ENCODE results near the gene ABHD14A. TPM values are rescaled to one million over a fixed set of nuclear protein-coding genes. Genes with fewer than 3 reads are reported as not detected.

Gene ABHD14A
- total and polyA plus RNA-seq, 5 experiments from 2014 or later, result 17.7 to 100 (median 94.6) TPM

GRCh38 chr3:51954105-51954504 lies 20.8 kb upstream of the ABHD14A start:
- POLR2A ChIA-PET, result interaction anchor here (1.6 kb wide), 1 partner anchor 26 kb away, joined by 5 read pairs; no protein-coding TSS in a partner anchor
- H3K27ac Mint-ChIP-seq, result no peak overlapping the region
- ATAC-seq, result no peak

GRCh38 chr3:51954713-51955112 lies 20.2 kb upstream of the ABHD14A start:
- Mint-ChIP-seq H3K4me1 (peaks cover 0 to 12% (median 10%) of the 10 kb centered on the region in 4 donors), H3K36me3 (peaks cover 0 to 4% (median 2%) of the 10 kb centered on the region in 3 donors), H3K9me3 (no peaks in the 10 kb centered on the region), H3K27ac (no peak overlapping the region), H3K27me3 (peaks cover 8 to 28% (median 20%) of the 10 kb centered on the region in 5 donors), H3K4me3 (peak overlapping the region in 1 of 10 donors; percentile 51)
- POLR2A ChIA-PET, result no interaction called here
- ATAC-seq, result no peak
- no peak for DNase-seq

More at GRCh38 chr3:51954105-51954504, 20.8 kb upstream of the ABHD14A start:
- Mint-ChIP-seq H3K27me3 (peaks cover 8 to 28% (median 20%) of the 10 kb centered on the region in 5 donors), H3K36me3 (peaks cover 0 to 4% (median 2%) of the 10 kb centered on the region in 3 donors), H3K4me1 (peaks cover 0 to 12% (median 10%) of the 10 kb centered on the region in 4 donors), H3K9me3 (no peaks in the 10 kb centered on the region), H3K4me3 (peak overlapping the region in 6 of 10 donors; percentile 22 to 56 (median 37))
- DNase-seq, result no peak

GRCh38 chr3:51955175-51955892 lies 19.5 kb upstream of the ABHD14A start, which contains the start of gene GPR62:
Gene GPR62 (plus strand): TSS chr3:51955381. CDS start chr3:51955653, 272 bp downstream.
- peaks cover 0 to 4% (median 2%) of the 10 kb centered on the region in 3 donors for H3K36me3 Mint-ChIP-seq
- H3K27me3 Mint-ChIP-seq, result peaks cover 8 to 28% (median 20%) of the 10 kb centered on the region in 5 donors
- ATAC-seq (peak; percentile 29 to 33), DNase-seq (peak in 1 of 10 donors; percentile 53)
- no peak within 1 kb of the TSS for H3K27ac Mint-ChIP-seq
- H3K4me3 Mint-ChIP-seq, result peak within 1 kb of the TSS; percentile 17 to 75 (median 58)
- H3K4me1 Mint-ChIP-seq, result peaks cover 0 to 12% (median 10%) of the 10 kb centered on the region in 4 donors
- no peaks in the 10 kb centered on the region for H3K9me3 Mint-ChIP-seq
- POLR2A ChIA-PET, result interaction anchor here (0.7 kb wide), 1 partner anchor 20 kb away, joined by 4 read pairs; the partner anchor contains the start of gene ABHD14A

DNA sequence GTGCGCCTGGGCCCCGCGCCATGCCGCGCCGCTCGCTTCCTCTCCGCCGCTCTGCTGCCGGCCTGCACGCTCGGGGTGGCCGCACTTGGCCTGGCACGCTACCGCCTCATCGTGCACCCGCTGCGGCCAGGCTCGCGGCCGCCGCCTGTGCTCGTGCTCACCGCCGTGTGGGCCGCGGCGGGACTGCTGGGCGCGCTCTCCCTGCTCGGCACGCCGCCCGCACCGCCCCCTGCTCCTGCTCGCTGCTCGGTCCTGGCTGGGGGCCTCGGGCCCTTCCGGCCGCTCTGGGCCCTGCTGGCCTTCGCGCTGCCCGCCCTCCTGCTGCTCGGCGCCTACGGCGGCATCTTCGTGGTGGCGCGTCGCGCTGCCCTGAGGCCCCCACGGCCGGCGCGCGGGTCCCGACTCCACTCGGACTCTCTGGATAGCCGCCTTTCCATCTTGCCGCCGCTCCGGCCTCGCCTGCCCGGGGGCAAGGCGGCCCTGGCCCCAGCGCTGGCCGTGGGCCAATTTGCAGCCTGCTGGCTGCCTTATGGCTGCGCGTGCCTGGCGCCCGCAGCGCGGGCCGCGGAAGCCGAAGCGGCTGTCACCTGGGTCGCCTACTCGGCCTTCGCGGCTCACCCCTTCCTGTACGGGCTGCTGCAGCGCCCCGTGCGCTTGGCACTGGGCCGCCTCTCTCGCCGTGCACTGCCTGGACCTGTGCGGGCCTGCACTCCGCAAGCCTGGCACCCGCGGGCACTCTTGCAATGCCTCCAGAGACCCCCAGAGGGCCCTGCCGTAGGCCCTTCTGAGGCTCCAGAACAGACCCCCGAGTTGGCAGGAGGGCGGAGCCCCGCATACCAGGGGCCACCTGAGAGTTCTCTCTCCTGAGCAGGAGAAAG lies 18.7 kb upstream of the ABHD14A start:
- DNase-seq, result peak; percentile 24 to 73 (median 48)
- peak; percentile 84 to 89 for ATAC-seq
- H3K4me1 Mint-ChIP-seq, result peaks cover 0 to 12% (median 10%) of the 10 kb centered on the region in 4 donors
- H3K9me3 Mint-ChIP-seq, result no peaks in the 10 kb centered on the region
- H3K4me3 Mint-ChIP-seq, result peak overlapping the region; percentile 48 to 76 (median 62)
- peaks cover 8 to 28% (median 20%) of the 10 kb centered on the region in 5 donors for H3K27me3 Mint-ChIP-seq
- no peak overlapping the region for H3K27ac Mint-ChIP-seq
- POLR2A ChIA-PET, result interaction anchor here (0.7 kb wide), 1 partner anchor 19 kb away, joined by 4 read pairs; the partner anchor contains the start of gene ABHD14A
- peaks cover 0 to 4% (median 4%) of the 10 kb centered on the region in 3 donors for H3K36me3 Mint-ChIP-seq

- peak overlapping the region in 1 of 10 donors; percentile 72 for H3K27ac Mint-ChIP-seq
- H3K27me3 Mint-ChIP-seq, result peaks cover 7 to 27% (median 17%) of the 10 kb centered on the region in 5 donors
- DNase-seq (no peak), ATAC-seq (no peak)
- peaks cover 0 to 4% (median 4%) of the 10 kb centered on the region in 3 donors for H3K36me3 Mint-ChIP-seq
- no peaks in the 10 kb centered on the region for H3K9me3 Mint-ChIP-seq
- POLR2A ChIA-PET, result interaction anchor here (0.7 to 1.4 kb wide), 4 partner anchors 10 to 18 kb away, joined by 3 to 5 read pairs (median 3); partner anchors contain the start of genes ABHD14A, ABHD14B and PCBP4
- no peak overlapping the region for H3K4me3 Mint-ChIP-seq
- peaks cover 0 to 12% (median 9%) of the 10 kb centered on the region in 4 donors for H3K4me1 Mint-ChIP-seq
These were observed 17.2 kb upstream of the ABHD14A start for GRCh38 chr3:51957520-51958205.

GRCh38 chr3:51958603-51959521 lies 16.0 kb upstream of the ABHD14A start:
- ATAC-seq, result no peak
- Mint-ChIP-seq H3K4me3 (peak overlapping the region in 1 of 10 donors; percentile 51), H3K9me3 (no peaks in the 10 kb centered on the region), H3K36me3 (peaks cover 0 to 4% (median 4%) of the 10 kb centered on the region in 3 donors), H3K27ac (peak overlapping the region in 2 of 10 donors; percentile 7 to 85), H3K4me1 (peaks cover 0 to 12% (median 8%) of the 10 kb centered on the region in 4 donors), H3K27me3 (peaks cover 2 to 24% (median 8%) of the 10 kb centered on the region in 5 donors)
- POLR2A ChIA-PET, result interaction anchor here (0.8 to 1.4 kb wide), 2 partner anchors 15 to 16 kb away, joined by 3 to 5 read pairs; partner anchors contain the start of genes ABHD14A and ABHD14B
- peak in 1 of 10 donors; percentile 52 for DNase-seq

DNA sequence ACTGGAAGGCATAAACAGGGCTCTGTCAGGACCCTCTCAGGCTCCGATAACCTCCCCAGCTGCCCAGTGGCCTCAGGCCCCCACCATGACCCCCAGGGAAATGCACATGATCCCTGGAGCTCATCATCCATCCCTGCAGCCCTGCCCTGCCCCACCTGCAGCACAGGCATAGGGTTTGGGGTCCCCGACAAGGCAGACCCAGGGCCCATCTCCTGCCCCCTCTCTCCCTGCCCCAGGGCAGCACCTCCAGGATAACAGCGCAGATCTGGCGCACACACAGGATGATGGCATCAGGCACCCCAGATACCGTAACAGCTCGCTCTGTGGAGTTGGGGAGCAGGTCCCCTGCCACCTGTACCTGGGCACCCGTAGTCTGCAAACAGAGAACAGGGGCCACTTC lies 15.2 kb upstream of the ABHD14A start:
- H3K4me1 Mint-ChIP-seq, result peaks cover 0 to 9% (median 5%) of the 10 kb centered on the region in 4 donors
- POLR2A ChIA-PET, result interaction anchor here (0.5 kb wide), 1 partner anchor 36 kb away, joined by 3 read pairs; the partner anchor contains the start of gene RPL29

DNA sequence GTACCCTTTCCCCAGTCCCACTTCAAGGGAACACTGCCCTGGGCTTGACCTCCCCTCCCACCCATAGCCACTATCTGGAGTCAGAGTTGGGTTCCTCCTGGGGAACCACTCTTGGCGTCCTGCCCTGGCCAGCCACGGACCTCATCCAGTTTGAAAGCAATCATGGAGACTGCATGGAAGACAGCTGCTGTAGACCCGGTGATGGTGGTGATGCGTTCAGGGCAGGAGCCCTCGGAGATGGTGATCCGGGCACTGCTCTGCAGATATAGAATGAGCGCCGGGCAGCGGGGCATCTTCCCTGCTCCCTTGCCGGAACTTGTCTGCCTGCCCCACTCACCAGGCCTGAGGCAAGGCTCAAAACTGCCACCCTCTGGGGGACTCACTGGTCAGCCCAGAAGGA lies 14.5 kb upstream of the ABHD14A start:
- Mint-ChIP-seq H3K27me3 (peaks cover 0 to 8% (median 2%) of the 10 kb centered on the region in 5 donors), H3K27ac (no peak overlapping the region), H3K36me3 (peaks cover 0 to 4% (median 4%) of the 10 kb centered on the region in 3 donors), H3K4me1 (peaks cover 4 to 16% (median 6%) of the 10 kb centered on the region in 4 donors), H3K9me3 (no peaks in the 10 kb centered on the region), H3K4me3 (no peak overlapping the region)
- DNase-seq (no peak), ATAC-seq (no peak)
- POLR2A ChIA-PET, result no interaction called here

More for the DNA sequence above, 15.2 kb upstream of the ABHD14A start:
- ATAC-seq, result no peak
- DNase-seq, result peak in 1 of 10 donors; percentile 45
- Mint-ChIP-seq H3K27ac (no peak overlapping the region), H3K4me3 (no peak overlapping the region), H3K27me3 (peaks cover 0 to 16% (median 4%) of the 10 kb centered on the region in 5 donors), H3K9me3 (no peaks in the 10 kb centered on the region), H3K36me3 (peaks cover 0 to 4% (median 4%) of the 10 kb centered on the region in 3 donors)

- POLR2A ChIA-PET, result no interaction called here
- H3K4me3 Mint-ChIP-seq, result no peak overlapping the region
- peak overlapping the region in 1 of 10 donors; percentile 15 for H3K27ac Mint-ChIP-seq
- H3K36me3 Mint-ChIP-seq, result peaks cover 0 to 4% (median 4%) of the 10 kb centered on the region in 3 donors
- no peaks in the 10 kb centered on the region for H3K9me3 Mint-ChIP-seq
- DNase-seq (peak in 1 of 10 donors; percentile 57), ATAC-seq (no peak)
- H3K4me1 Mint-ChIP-seq, result peaks cover 5 to 20% (median 10%) of the 10 kb centered on the region in 4 donors
- H3K27me3 Mint-ChIP-seq, result peaks cover 0 to 8% (median 2%) of the 10 kb centered on the region in 5 donors
These were observed 13.9 kb upstream of the ABHD14A start for GRCh38 chr3:51961011-51961410.

GRCh38 chr3:51961602-51962569 lies 13.0 kb upstream of the ABHD14A start:
- H3K4me1 Mint-ChIP-seq, result peaks cover 4 to 21% (median 13%) of the 10 kb centered on the region in 4 donors
- H3K9me3 Mint-ChIP-seq, result no peaks in the 10 kb centered on the region
- H3K27ac Mint-ChIP-seq, result no peak overlapping the region
- ATAC-seq, result no peak
- POLR2A ChIA-PET, result no interaction called here
- H3K27me3 Mint-ChIP-seq, result peaks cover 0 to 8% (median 2%) of the 10 kb centered on the region in 5 donors
- no peak overlapping the region for H3K4me3 Mint-ChIP-seq
- peaks cover 0 to 4% (median 4%) of the 10 kb centered on the region in 3 donors for H3K36me3 Mint-ChIP-seq
- peak in 1 of 10 donors; percentile 32 for DNase-seq

Data from naive thymus-derived CD8-positive, alpha-beta T cell (primary cell).